ENCODE data around the gene OLFML2A.

Gene OLFML2A

GRCh38 chr9:124741662-124742061, 35.3 kb upstream of the OLFML2A start:
- Histone ChIP-seq H3K9ac (ENCODE audit: low read depth, low read length, poor library complexity, severe bottlenecking) (no peak overlapping the region), H4K20me1 (ENCODE audit: insufficient read depth, low read length, poor library complexity, severe bottlenecking) (no peaks in the 10 kb centered on the region)

GRCh38 chr9:124742940-124743339, 34.0 kb upstream of the OLFML2A start:
- Histone ChIP-seq H3K79me2 (ENCODE audit: insufficient read depth, low read length) (peaks cover 5% of the 10 kb centered on the region; the same call in 1 of the 2 replicates), H4K20me1 (ENCODE audit: insufficient read depth, low read length, poor library complexity, severe bottlenecking) (no peaks in the 10 kb centered on the region), H3K4me1 (ENCODE audit: insufficient read depth, low read length, poor library complexity, severe bottlenecking) (no peaks in the 10 kb centered on the region), H3K9ac (ENCODE audit: low read depth, low read length, poor library complexity, severe bottlenecking) (no peak overlapping the region), H3K4me2 (ENCODE audit: low read depth, low read length, poor library complexity, severe bottlenecking) (no peak overlapping the region), H3K9me2 (replicated peaks; ENCODE audit: low read depth, low read length) (no peaks in the 10 kb centered on the region), H3K4me3 (ENCODE audit: low read length, poor library complexity, severe bottlenecking) (no peak overlapping the region), H3F3A (ENCODE audit: low read depth) (no peaks in the 10 kb centered on the region), H3K27me3 (ENCODE audit: insufficient read depth, low read length, poor library complexity, severe bottlenecking) (no peaks in the 10 kb centered on the region), H3K36me3 (ENCODE audit: insufficient read depth, low read length) (no peaks in the 10 kb centered on the region), H2AFZ (ENCODE audit: low read length) (no peak overlapping the region), H3K9me3 (ENCODE audit: insufficient read depth, low read depth, low read length) (no peaks in the 10 kb centered on the region)
- no peak for TF ChIP-seq CTCF (conservative IDR thresholded peaks at IDR 0.05; ENCODE audit: low read length)
- TF ChIP-seq EZH2phosphoT487 (IDR thresholded peaks at IDR 0.05; ENCODE audit: borderline replicate concordance) = no peak

More at GRCh38 chr9:124741662-124742061, 35.3 kb upstream of the OLFML2A start:
- no peak overlapping the region for H3K4me2 ChIP-seq (ENCODE audit: low read depth, low read length, poor library complexity, severe bottlenecking)
- H3K36me3 ChIP-seq (ENCODE audit: insufficient read depth, low read length) = no peaks in the 10 kb centered on the region
- no peaks in the 10 kb centered on the region; the same call in 1 of the 2 replicates for H3K79me2 ChIP-seq (ENCODE audit: insufficient read depth, low read length)
- TF ChIP-seq EZH2phosphoT487 (IDR thresholded peaks at IDR 0.05; ENCODE audit: borderline replicate concordance) (no peak), CTCF (conservative IDR thresholded peaks at IDR 0.05; ENCODE audit: low read length) (no peak)
- H3K9me3 ChIP-seq (ENCODE audit: insufficient read depth, low read depth, low read length) = no peaks in the 10 kb centered on the region
- no peak overlapping the region for H2AFZ ChIP-seq (ENCODE audit: low read length)
- no peaks in the 10 kb centered on the region for H3K27me3 ChIP-seq (ENCODE audit: insufficient read depth, low read length, poor library complexity, severe bottlenecking)
- no peaks in the 10 kb centered on the region for H3K9me2 ChIP-seq (replicated peaks; ENCODE audit: low read depth, low read length)
- H3K4me1 ChIP-seq (ENCODE audit: insufficient read depth, low read length, poor library complexity, severe bottlenecking) = peaks cover 7% of the 10 kb centered on the region
- H3K4me3 ChIP-seq (ENCODE audit: low read length, poor library complexity, severe bottlenecking) = no peak overlapping the region
- H3F3A ChIP-seq (ENCODE audit: low read depth) = no peaks in the 10 kb centered on the region

GRCh38 chr9:124743686-124744348, 33.1 kb upstream of the OLFML2A start:
- Histone ChIP-seq H4K20me1 (ENCODE audit: insufficient read depth, low read length, poor library complexity, severe bottlenecking) (no peaks in the 10 kb centered on the region), H3K9me3 (ENCODE audit: insufficient read depth, low read depth, low read length) (no peaks in the 10 kb centered on the region), H3K79me2 (ENCODE audit: insufficient read depth, low read length) (peaks cover 5% of the 10 kb centered on the region; the same call in 1 of the 2 replicates), H3K27me3 (ENCODE audit: insufficient read depth, low read length, poor library complexity, severe bottlenecking) (no peaks in the 10 kb centered on the region), H3K4me2 (ENCODE audit: low read depth, low read length, poor library complexity, severe bottlenecking) (no peak overlapping the region), H3K9me2 (replicated peaks; ENCODE audit: low read depth, low read length) (no peaks in the 10 kb centered on the region), H3K4me1 (ENCODE audit: insufficient read depth, low read length, poor library complexity, severe bottlenecking) (no peaks in the 10 kb centered on the region), H3K36me3 (ENCODE audit: insufficient read depth, low read length) (no peaks in the 10 kb centered on the region), H2AFZ (ENCODE audit: low read length) (no peak overlapping the region), H3K9ac (ENCODE audit: low read depth, low read length, poor library complexity, severe bottlenecking) (no peak overlapping the region), H3K4me3 (ENCODE audit: low read length, poor library complexity, severe bottlenecking) (no peak overlapping the region), H3F3A (ENCODE audit: low read depth) (no peaks in the 10 kb centered on the region)
- no peak for TF ChIP-seq EZH2phosphoT487 (IDR thresholded peaks at IDR 0.05; ENCODE audit: borderline replicate concordance)
- no peak for TF ChIP-seq CTCF (conservative IDR thresholded peaks at IDR 0.05; ENCODE audit: low read length)
